HepG2 (cell line): Measurements from ENCODE around the gene TEC. TPM values are rescaled to one million over a fixed set of nuclear protein-coding genes. Genes with fewer than 3 reads are reported as not detected.

Source experiments
- ATAC-seq: fragments of 200-7000 bp; cut with Tn5 transposase; 3 replicates; pipeline ENCODE4 v1.9.1; 2020; ENCODE audit warnings: mild to moderate bottlenecking, moderate library complexity
- BruUV-seq: library from RNA; stranded (reverse); fragments of 400-500 nt; replicated peaks from 2 replicates; lab custom pipeline; 2021; lab: Mats Ljungman, UMichigan
- CTCF ChIA-PET: fragments of 300-600 bp; formaldehyde crosslinking; extraction: SDS; loops from one replicate; lab custom pipeline; 2021; ENCODE audit warnings: low total read pairs, inconsistent platforms, low intra/inter-chr PET ratio; lab: Yijun Ruan, JAX
- POLR2A ChIA-PET: fragments of 350-600 bp; sonication (Branson Sonifier 250); formaldehyde crosslinking; loops from one replicate; lab custom pipeline; 2020; ENCODE audit warnings: antibody characterized with exemption, inconsistent platforms; lab: Yijun Ruan, JAX
- DNase-seq: peaks from one replicate; pipeline ENCODE4 v3.0.0-alpha.2; 2015; ENCODE audit warnings: low spot score
- FAIRE-seq: peaks from 3 replicates; lab custom pipeline; 2011; peaks lifted over from hg19 to GRCh38; lab: Jason Lieb, UNC
- H2AFZ ChIP-seq: one replicate; pipeline ENCODE4 v1.6.1; 2011; ENCODE audit warnings: low read length, inconsistent platforms
- H3K27ac ChIP-seq: fragments of 300-600 bp; 3 replicates; pipeline ENCODE4 v1.8.0; 2011; ENCODE audit warnings: mixed run types, mild to moderate bottlenecking, mixed read lengths, low read length, inconsistent platforms; ENCODE audit not compliant: insufficient read depth; ENCODE audit errors: extremely low read length
- H3K27me3 ChIP-seq, 2 experiments: fragments of 200-600 bp in 1 of 2; 2 replicates in 1 of 2; 3 replicates in 1 of 2; pipeline versions ENCODE4 v1.6.0 to v1.8.0; 2011; ENCODE audit warnings: low read length in 2 of 2, mild to moderate bottlenecking in 2 of 2, moderate library complexity in 2 of 2, inconsistent platforms in 1 of 2; ENCODE audit not compliant: insufficient read depth in 2 of 2, control insufficient read depth in 1 of 2
- H3K36me3 ChIP-seq, 2 experiments: fragments of 200-600 bp in 1 of 2; replicated peaks in 1 of 2; 2 replicates in 1 of 2; 3 replicates in 1 of 2; pipeline versions ENCODE4 v1.5.1 to v1.8.0; 2011; ENCODE audit warnings: low read length in 2 of 2, inconsistent platforms in 1 of 2; ENCODE audit not compliant: insufficient read depth in 2 of 2, control insufficient read depth in 1 of 2
- H3K4me1 ChIP-seq: 2 replicates; pipeline ENCODE4 v1.5.1; 2012; ENCODE audit warnings: low read length, inconsistent platforms; ENCODE audit not compliant: insufficient read depth
- H3K4me2 ChIP-seq: 2 replicates; pipeline ENCODE4 v1.6.0; 2011; ENCODE audit warnings: low read depth, low read length, inconsistent platforms
- H3K4me3 ChIP-seq, 3 experiments: fragments of 200-600 bp in 1 of 3; sonication (generic), shearing (Covaris generic) in 1 of 3; replicated peaks in 1 of 3; 2 replicates each; pipeline ENCODE4 v1.5.1; 2011 to 2016; ENCODE audit warnings: low read length in 3 of 3, inconsistent platforms in 2 of 3, low read depth in 2 of 3, mild to moderate bottlenecking in 2 of 3, control low read depth in 1 of 3, mixed read lengths in 1 of 3; ENCODE audit not compliant: insufficient read depth in 1 of 3
- H3K79me2 ChIP-seq: one replicate; pipeline ENCODE4 v1.6.1; 2011; ENCODE audit warnings: low read length, inconsistent platforms; ENCODE audit not compliant: insufficient read depth
- H3K9ac ChIP-seq: 2 replicates; pipeline ENCODE4 v1.6.0; 2011; ENCODE audit warnings: mild to moderate bottlenecking, low read depth, low read length, inconsistent platforms; ENCODE audit not compliant: insufficient read depth
- H3K9me3 ChIP-seq: 2 replicates; pipeline ENCODE4 v1.5.1; 2012; ENCODE audit warnings: mild to moderate bottlenecking, low read length
- H4K20me1 ChIP-seq: 2 replicates; pipeline ENCODE4 v1.6.0; 2011; ENCODE audit warnings: inconsistent platforms, mild to moderate bottlenecking, low read length, moderate library complexity; ENCODE audit not compliant: insufficient read depth
- MLLT10 ChIP-seq: sonication (generic); formaldehyde crosslinking; IDR thresholded peaks from 2 replicates; pipeline ENCODE4 v1.4.0; 2020; ENCODE audit warnings: missing genetic modification reagents
- PCBP1 ChIP-seq: fragments of 200-400 bp; formaldehyde crosslinking; IDR thresholded peaks from 2 replicates; pipeline ENCODE4 v1.6.1; 2017; ENCODE audit warnings: mild to moderate bottlenecking, low read depth, low read length, borderline replicate concordance
- STAT5B ChIP-seq: sonication (generic); formaldehyde crosslinking; IDR thresholded peaks from 2 replicates; pipeline ENCODE4 v1.4.0; 2020; ENCODE audit warnings: missing genetic modification reagents
- XRCC5 ChIP-seq: fragments of 200-400 bp; formaldehyde crosslinking; optimal IDR thresholded peaks from 2 replicates; pipeline ENCODE3; 2017; ENCODE audit warnings: mild to moderate bottlenecking, low read length
- ZNF747 ChIP-seq: sonication (generic); formaldehyde crosslinking; IDR thresholded peaks from 2 replicates; pipeline ENCODE4 v1.8.1; 2023; ENCODE audit warnings: missing genetic modification reagents, mild to moderate bottlenecking, borderline replicate concordance
- ZNF766 ChIP-seq: sonication (generic); formaldehyde crosslinking; IDR thresholded peaks from 2 replicates; pipeline ENCODE4 v1.5.0; 2020; ENCODE audit warnings: missing genetic modification reagents, borderline replicate concordance
- ZNF780A ChIP-seq: sonication (generic); formaldehyde crosslinking; IDR thresholded peaks from 2 replicates; pipeline ENCODE4 v1.8.0; 2022; ENCODE audit warnings: mild to moderate bottlenecking, missing genetic modification reagents, moderate library complexity
- WGBS: methylation state at CpG from one replicate; pipeline ENCODE4 v1.1.6; 2017; ENCODE audit warnings: low lambda C conversion rate; 5-methylcytosine and 5-hydroxymethylcytosine counted together
- in situ Hi-C: cut with HindIII; loops from 2 replicates; pipeline ENCODE4 v1.10.0; 2017; ENCODE audit warnings: low pct_unique_long_range_greater_than_20kb; ENCODE audit not compliant: extremely low pct_ligation_motif_present
- intact Hi-C: fragments of 100-400 bp; cut with micrococcal nuclease; formaldehyde crosslinking; loops from one replicate; pipeline ENCODE4 v1.10.0; 2022; ENCODE audit not compliant: unreplicated experiment
- polyA plus RNA-seq, 8 experiments: library from polyadenylated mRNA; depleted of rRNA in 3 of 8; stranded (reverse) in 7 of 8; unstranded in 1 of 8; fragments of >200 nt; fragmentation: Illumina TruSeq in 4 of 8; extraction: Trizol in 4 of 8; gene quantifications; 2 replicates each; pipeline versions ENCODE4 v1.2.1 to v1.2.3, GENCODE V29; 2011 to 2016; ENCODE audit warnings: low read depth in 4 of 8, missing spikeins in 1 of 8, mixed read lengths in 1 of 8; ENCODE audit not compliant: insufficient read depth in 1 of 8
- total RNA-seq, 5 experiments: library from RNA; depleted of rRNA; stranded (reverse); fragments of >200 nt; fragmentation: Illumina TruSeq; extraction: Trizol; gene quantifications; 2 replicates each; pipeline ENCODE4 v1.2.3, GENCODE V29; 2016; ENCODE audit warnings: low read depth in 1 of 5
- TF ChIP-seq, protein P1 (sequence below): sonication (generic); IDR thresholded peaks from 2 replicates; pipeline ENCODE4 v1.6.1; 2016; ENCODE audit warnings: low read depth, borderline replicate concordance
- TF ChIP-seq, protein P2 (sequence below): sonication (generic); formaldehyde crosslinking; IDR thresholded peaks from 2 replicates; pipeline ENCODE4 v1.9.0; 2021; ENCODE audit warnings: mild to moderate bottlenecking, missing genetic modification reagents

TEC gene
- total and polyA plus RNA-seq, 2 of the 13 experiments (the other 11 are each of a cell fraction or from before 2014, with no cell fraction given) = 0.05 to 0.20 TPM

DNA sequence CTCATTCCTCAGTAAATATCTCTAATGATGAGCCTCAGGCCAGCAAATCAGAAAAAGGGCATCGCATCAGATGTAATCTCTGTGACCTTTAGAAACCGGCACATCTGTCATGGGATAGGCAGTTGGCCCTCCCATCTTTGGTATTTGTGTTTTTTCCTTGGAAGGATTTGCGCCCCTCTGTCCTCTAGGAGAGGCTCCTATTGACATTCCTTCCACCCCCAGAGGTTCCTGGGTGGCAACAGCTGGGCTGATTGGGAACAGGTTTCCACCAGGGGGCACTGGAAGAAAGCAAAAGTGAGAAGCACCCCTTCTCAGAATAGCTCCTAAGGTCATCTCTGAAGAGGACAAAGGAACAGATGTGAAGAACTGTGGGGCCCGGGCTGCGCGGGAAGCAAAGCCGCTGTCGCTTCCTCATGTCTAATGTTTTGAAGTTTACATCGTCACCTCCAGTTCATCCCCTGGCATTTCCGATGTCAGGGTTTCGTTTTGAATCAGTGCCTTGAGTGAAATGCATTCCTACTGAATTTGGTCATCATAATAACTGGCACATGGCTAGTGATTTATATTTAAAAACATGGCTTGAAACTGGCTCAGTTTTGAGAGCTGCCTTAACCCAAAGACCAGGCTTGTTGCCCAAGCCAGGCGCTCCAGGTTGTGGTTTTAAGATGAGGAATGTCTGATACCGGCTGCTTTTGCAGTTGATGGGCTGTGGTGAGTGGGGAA, 141.8 kb downstream of the TEC start (continued):
- TF ChIP-seq XRCC5 = peak; percentile 51
- TF ChIP-seq, protein P1, sequence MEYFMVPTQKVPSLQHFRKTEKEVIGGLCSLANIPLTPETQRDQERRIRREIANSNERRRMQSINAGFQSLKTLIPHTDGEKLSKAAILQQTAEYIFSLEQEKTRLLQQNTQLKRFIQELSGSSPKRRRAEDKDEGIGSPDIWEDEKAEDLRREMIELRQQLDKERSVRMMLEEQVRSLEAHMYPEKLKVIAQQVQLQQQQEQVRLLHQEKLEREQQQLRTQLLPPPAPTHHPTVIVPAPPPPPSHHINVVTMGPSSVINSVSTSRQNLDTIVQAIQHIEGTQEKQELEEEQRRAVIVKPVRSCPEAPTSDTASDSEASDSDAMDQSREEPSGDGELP = peak; percentile 69; the same call in 1 of the 2 replicates
- TF ChIP-seq, all 625 proteins: peak for 7

DNA sequence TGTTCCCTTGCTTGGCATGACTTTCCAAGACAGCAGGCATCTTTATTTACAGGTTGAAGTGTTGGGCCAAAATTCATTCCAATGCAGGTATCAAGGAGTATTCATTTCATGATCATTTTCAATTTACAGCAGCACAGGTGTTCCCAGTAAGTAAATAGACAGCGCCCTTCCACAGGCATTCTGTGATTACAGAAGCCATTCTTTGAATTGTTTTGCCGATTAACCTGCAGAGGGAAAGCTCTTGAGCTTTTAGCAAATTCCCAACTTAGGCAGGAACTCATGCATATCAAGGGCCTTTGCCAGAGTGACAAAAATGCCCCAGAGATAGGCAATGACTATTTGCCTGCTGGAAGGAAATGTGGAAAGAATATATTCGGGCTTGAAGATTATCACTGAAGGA, 142.4 kb downstream of the TEC start:
- no TSS peak for BruUV-seq
- no peaks in the 10 kb centered on the region for H3K4me1 ChIP-seq
- POLR2A ChIA-PET = no interaction called here
- no peak for TF ChIP-seq ZNF747 (CRISPR knock-in tag)
- no peak for TF ChIP-seq ZNF780A (CRISPR knock-in tag)
- TF ChIP-seq MLLT10 (CRISPR knock-in tag) = no peak
- TF ChIP-seq ZNF766 (CRISPR knock-in tag) = no peak
- TF ChIP-seq XRCC5 = no peak
- no peak for TF ChIP-seq PCBP1
- TF ChIP-seq, protein P2, sequence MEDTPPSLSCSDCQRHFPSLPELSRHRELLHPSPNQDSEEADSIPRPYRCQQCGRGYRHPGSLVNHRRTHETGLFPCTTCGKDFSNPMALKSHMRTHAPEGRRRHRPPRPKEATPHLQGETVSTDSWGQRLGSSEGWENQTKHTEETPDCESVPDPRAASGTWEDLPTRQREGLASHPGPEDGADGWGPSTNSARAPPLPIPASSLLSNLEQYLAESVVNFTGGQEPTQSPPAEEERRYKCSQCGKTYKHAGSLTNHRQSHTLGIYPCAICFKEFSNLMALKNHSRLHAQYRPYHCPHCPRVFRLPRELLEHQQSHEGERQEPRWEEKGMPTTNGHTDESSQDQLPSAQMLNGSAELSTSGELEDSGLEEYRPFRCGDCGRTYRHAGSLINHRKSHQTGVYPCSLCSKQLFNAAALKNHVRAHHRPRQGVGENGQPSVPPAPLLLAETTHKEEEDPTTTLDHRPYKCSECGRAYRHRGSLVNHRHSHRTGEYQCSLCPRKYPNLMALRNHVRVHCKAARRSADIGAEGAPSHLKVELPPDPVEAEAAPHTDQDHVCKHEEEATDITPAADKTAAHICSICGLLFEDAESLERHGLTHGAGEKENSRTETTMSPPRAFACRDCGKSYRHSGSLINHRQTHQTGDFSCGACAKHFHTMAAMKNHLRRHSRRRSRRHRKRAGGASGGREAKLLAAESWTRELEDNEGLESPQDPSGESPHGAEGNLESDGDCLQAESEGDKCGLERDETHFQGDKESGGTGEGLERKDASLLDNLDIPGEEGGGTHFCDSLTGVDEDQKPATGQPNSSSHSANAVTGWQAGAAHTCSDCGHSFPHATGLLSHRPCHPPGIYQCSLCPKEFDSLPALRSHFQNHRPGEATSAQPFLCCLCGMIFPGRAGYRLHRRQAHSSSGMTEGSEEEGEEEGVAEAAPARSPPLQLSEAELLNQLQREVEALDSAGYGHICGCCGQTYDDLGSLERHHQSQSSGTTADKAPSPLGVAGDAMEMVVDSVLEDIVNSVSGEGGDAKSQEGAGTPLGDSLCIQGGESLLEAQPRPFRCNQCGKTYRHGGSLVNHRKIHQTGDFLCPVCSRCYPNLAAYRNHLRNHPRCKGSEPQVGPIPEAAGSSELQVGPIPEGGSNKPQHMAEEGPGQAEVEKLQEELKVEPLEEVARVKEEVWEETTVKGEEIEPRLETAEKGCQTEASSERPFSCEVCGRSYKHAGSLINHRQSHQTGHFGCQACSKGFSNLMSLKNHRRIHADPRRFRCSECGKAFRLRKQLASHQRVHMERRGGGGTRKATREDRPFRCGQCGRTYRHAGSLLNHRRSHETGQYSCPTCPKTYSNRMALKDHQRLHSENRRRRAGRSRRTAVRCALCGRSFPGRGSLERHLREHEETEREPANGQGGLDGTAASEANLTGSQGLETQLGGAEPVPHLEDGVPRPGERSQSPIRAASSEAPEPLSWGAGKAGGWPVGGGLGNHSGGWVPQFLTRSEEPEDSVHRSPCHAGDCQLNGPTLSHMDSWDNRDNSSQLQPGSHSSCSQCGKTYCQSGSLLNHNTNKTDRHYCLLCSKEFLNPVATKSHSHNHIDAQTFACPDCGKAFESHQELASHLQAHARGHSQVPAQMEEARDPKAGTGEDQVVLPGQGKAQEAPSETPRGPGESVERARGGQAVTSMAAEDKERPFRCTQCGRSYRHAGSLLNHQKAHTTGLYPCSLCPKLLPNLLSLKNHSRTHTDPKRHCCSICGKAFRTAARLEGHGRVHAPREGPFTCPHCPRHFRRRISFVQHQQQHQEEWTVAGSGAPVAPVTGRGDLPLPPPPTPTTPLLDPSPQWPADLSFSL (CRISPR knock-in tag) = no peak
- TF ChIP-seq STAT5B = no peak
- TF ChIP-seq, all 625 proteins: peak for 0
- in situ Hi-C loops = no loop called here
- H3K79me2 ChIP-seq = no peaks in the 10 kb centered on the region
- intact Hi-C loops = loop anchor here (1.0 to 2.0 kb wide), 4 partner anchors 14 to 423 kb away; no protein-coding TSS in a partner anchor
- 5% methylated on average over 3 of the region's 3 CpGs for WGBS
- DNase-seq (no peak), ATAC-seq (no peak), FAIRE-seq (no peak)
- no peak overlapping the region for H3K4me3 ChIP-seq
- H3K27ac ChIP-seq = no peak overlapping the region
- H3K9me3 ChIP-seq = no peaks in the 10 kb centered on the region
- H2AFZ ChIP-seq = no peak overlapping the region
- H4K20me1 ChIP-seq = no peaks in the 10 kb centered on the region
- H3K36me3 ChIP-seq = no peaks in the 10 kb centered on the region
- CTCF ChIA-PET = interaction anchor here (0.6 to 2.7 kb wide), 4 partner anchors 13 to 836 kb away, joined by 3 to 10 read pairs (median 7); no protein-coding TSS in a partner anchor
- no peak overlapping the region for H3K9ac ChIP-seq
- no peak overlapping the region for H3K4me2 ChIP-seq
- H3K27me3 ChIP-seq = no peaks in the 10 kb centered on the region
